GM23338 (cell line): Measurements from ENCODE around the gene SRSF9. TPM values are rescaled to one million over a fixed set of nuclear protein-coding genes. Genes with fewer than 3 reads are reported as not detected.

ENCODE experiments used
- ATAC-seq: fragments of 200-7000 bp; cut with Tn5 transposase; 3 replicates; pipeline ENCODE4 v1.9.1; 2020
- DNase-seq: peaks from one replicate; pipeline ENCODE4 v3.0.0-alpha.2; 2015; ENCODE audit warnings: low spot score
- H2AFZ ChIP-seq: fragments of 200-600 bp; sonication (generic); 2 replicates; pipeline ENCODE4 v1.8.0; 2016; ENCODE audit warnings: antibody characterized with exemption, mild to moderate bottlenecking, moderate library complexity
- H3F3A ChIP-seq: fragments of 200-600 bp; sonication (generic); replicated peaks from 2 replicates; pipeline ENCODE4 v1.8.0; 2017; ENCODE audit warnings: antibody characterized with exemption, mixed run types, low read depth
- H3K27ac ChIP-seq: fragments of 200-600 bp; sonication (generic); 2 replicates; pipeline ENCODE4 v1.6.1; 2016; ENCODE audit warnings: low read depth
- H3K27me3 ChIP-seq: fragments of 200-600 bp; sonication (generic); 2 replicates; pipeline ENCODE4 v1.8.0; 2016; ENCODE audit warnings: mild to moderate bottlenecking, mixed run types, moderate library complexity; ENCODE audit not compliant: insufficient read depth
- H3K36me3 ChIP-seq: fragments of 200-600 bp; sonication (generic); 2 replicates; pipeline ENCODE4 v1.8.0; 2016; ENCODE audit warnings: mild to moderate bottlenecking; ENCODE audit not compliant: insufficient read depth
- H3K4me1 ChIP-seq: fragments of 200-600 bp; sonication (generic); 2 replicates; pipeline ENCODE4 v1.8.0; 2016; ENCODE audit warnings: mild to moderate bottlenecking, moderate library complexity; ENCODE audit not compliant: insufficient read depth
- H3K4me2 ChIP-seq: fragments of 200-600 bp; sonication (generic); 2 replicates; pipeline ENCODE4 v1.7.1; 2017; ENCODE audit warnings: mixed run types
- H3K4me3 ChIP-seq: fragments of 200-600 bp; sonication (generic); 2 replicates; pipeline ENCODE4 v1.6.1; 2016; ENCODE audit warnings: mixed run types
- H3K79me2 ChIP-seq: fragments of 200-600 bp; sonication (generic); replicated peaks from 2 replicates; pipeline ENCODE4 v1.8.0; 2017; ENCODE audit warnings: mild to moderate bottlenecking; ENCODE audit not compliant: insufficient read depth
- H3K9me2 ChIP-seq: fragments of 200-600 bp; sonication (generic); 2 replicates; pipeline ENCODE4 v1.8.0; 2017; ENCODE audit not compliant: insufficient read depth
- H4K20me1 ChIP-seq: fragments of 200-600 bp; sonication (generic); replicated peaks from 2 replicates; pipeline ENCODE4 v1.8.0; 2017; ENCODE audit warnings: mild to moderate bottlenecking; ENCODE audit not compliant: insufficient read depth
- H3K27ac Mint-ChIP-seq: 2 replicates; pipeline ENCODE4 v1.8.0; 2020; ENCODE audit warnings: inconsistent platforms, mild to moderate bottlenecking, moderate library complexity, mixed read lengths
- H3K27me3 Mint-ChIP-seq: 3 replicates; pipeline ENCODE4 v1.8.0; 2022; ENCODE audit warnings: low read depth, mild to moderate bottlenecking, moderate library complexity, mixed read lengths, inconsistent platforms; ENCODE audit not compliant: insufficient read depth, poor library complexity
- H3K36me3 Mint-ChIP-seq: 3 replicates; pipeline ENCODE4 v1.8.0; 2021; ENCODE audit warnings: low read depth, mild to moderate bottlenecking, inconsistent platforms, moderate library complexity, mixed read lengths
- H3K4me1 Mint-ChIP-seq: 3 replicates; pipeline ENCODE4 v1.8.0; 2020; ENCODE audit warnings: mild to moderate bottlenecking, inconsistent platforms, mixed read lengths
- H3K4me3 Mint-ChIP-seq: 3 replicates; pipeline ENCODE4 v1.8.0; 2021; ENCODE audit warnings: moderate library complexity, mild to moderate bottlenecking, inconsistent platforms, mixed read lengths
- H3K9me3 Mint-ChIP-seq: 3 replicates; pipeline ENCODE4 v1.8.0; 2020; ENCODE audit warnings: moderate library complexity, mild to moderate bottlenecking, inconsistent platforms, mixed read lengths
- CREB1 ChIP-seq: fragments of 250-450 bp; sonication (Bioruptor Pico); IDR thresholded peaks from 2 replicates; pipeline ENCODE4 v1.5.0; 2020; ENCODE audit warnings: low read depth, mild to moderate bottlenecking, moderate library complexity
- EZH2 ChIP-seq: fragments of 200-600 bp; sonication (generic); IDR thresholded peaks from one replicate; pipeline ENCODE4 v1.8.0; 2017; ENCODE audit warnings: antibody characterized with exemption, mild to moderate bottlenecking, low read depth; ENCODE audit not compliant: unreplicated experiment
- EZH2phosphoT487 ChIP-seq: fragments of 200-600 bp; sonication (generic); IDR thresholded peaks from one replicate; pipeline ENCODE4 v1.8.1; 2018; ENCODE audit warnings: antibody characterized with exemption; ENCODE audit not compliant: unreplicated experiment
- JUNB ChIP-seq: IDR thresholded peaks from one replicate; pipeline ENCODE4 v1.6.1; 2016; ENCODE audit warnings: antibody characterized with exemption; ENCODE audit not compliant: unreplicated experiment
- NANOG ChIP-seq: IDR thresholded peaks from 2 replicates; pipeline ENCODE4 v1.6.1; 2016; ENCODE audit warnings: antibody characterized with exemption, borderline replicate concordance
- STAT1 ChIP-seq: IDR thresholded peaks from one replicate; pipeline ENCODE4 v1.6.1; 2016; ENCODE audit warnings: antibody characterized with exemption; ENCODE audit not compliant: unreplicated experiment
- ZNF114 ChIP-seq: fragments of 250-450 bp; sonication (Bioruptor Pico); IDR thresholded peaks from 2 replicates; pipeline ENCODE4 v1.5.0; 2020; ENCODE audit warnings: mild to moderate bottlenecking, moderate library complexity
- ZNF331 ChIP-seq: fragments of 250-450 bp; sonication (Bioruptor Pico); IDR thresholded peaks from 2 replicates; pipeline ENCODE4 v1.5.0; 2020; ENCODE audit warnings: low read depth, mild to moderate bottlenecking, moderate library complexity
- polyA plus RNA-seq: library from polyadenylated mRNA; unstranded; fragments of >200 nt; fragmentation: Nextera tagmentation; extraction: Ambion mirVana; gene quantifications from 2 replicates; pipeline ENCODE4 v1.2.1, GENCODE V29; 2016
- total RNA-seq: library from RNA; depleted of rRNA; stranded (reverse); fragments of >200 nt; shearing (Covaris generic); gene quantifications from 2 replicates; pipeline ENCODE4 v1.2.3, GENCODE V29; 2014
- TF ChIP-seq, protein P1 (sequence below), 2 experiments: fragments of 200-600 bp in 1 of 2; sonication (generic) in 1 of 2; conservative IDR thresholded peaks; 2 replicates each; pipeline versions ENCODE4 v1.5.1 to v1.6.1; 2016 to 2017; ENCODE audit warnings: antibody characterized with exemption in 2 of 2, low read depth in 2 of 2, mild to moderate bottlenecking in 2 of 2, moderate library complexity in 1 of 2
- TF ChIP-seq, protein P2 (sequence below): IDR thresholded peaks from one replicate; pipeline ENCODE4 v1.6.1; 2018; ENCODE audit warnings: antibody characterized with exemption; ENCODE audit not compliant: unreplicated experiment

Gene SRSF9
- total and polyA plus RNA-seq, 2 experiments from 2014 or later = 250 to 481 TPM

DNA sequence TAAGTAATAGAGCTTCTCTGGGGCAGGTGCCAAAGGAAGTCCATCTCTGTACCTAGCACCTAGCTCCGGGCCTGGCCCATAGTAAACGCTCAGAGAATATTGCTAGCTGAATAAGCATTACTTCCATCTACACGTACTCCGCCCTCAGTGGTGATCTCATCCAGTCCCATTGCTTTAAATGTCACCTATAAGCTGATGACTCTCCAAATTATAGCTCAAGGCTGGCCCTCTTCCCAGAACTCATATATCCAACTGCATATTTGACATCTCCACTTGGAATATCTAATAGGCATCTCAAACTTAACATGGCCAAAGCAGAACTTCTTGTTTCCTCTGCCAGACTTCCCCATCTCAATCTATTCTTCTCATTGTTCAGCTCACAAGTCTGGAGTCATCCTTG, 19.5 kb upstream of the SRSF9 start:
- Histone ChIP-seq H3F3A (no peaks in the 10 kb centered on the region), H3K36me3 (no peaks in the 10 kb centered on the region), H3K9me2 (no peaks in the 10 kb centered on the region), H3K27me3 (no peaks in the 10 kb centered on the region), H3K27ac (no peak overlapping the region), H3K79me2 (no peaks in the 10 kb centered on the region), H3K4me2 (no peak overlapping the region), H3K4me3 (no peak overlapping the region), H3K4me1 (no peaks in the 10 kb centered on the region), H2AFZ (no peak overlapping the region), H4K20me1 (no peaks in the 10 kb centered on the region)
- TF ChIP-seq EZH2phosphoT487 (no peak), CREB1 (CRISPR knock-in tag) (no peak), STAT1 (no peak), JUNB (no peak), NANOG (no peak), ZNF114 (CRISPR knock-in tag) (no peak), ZNF331 (CRISPR knock-in tag) (no peak), EZH2 (no peak)
- TF ChIP-seq, protein P1, sequence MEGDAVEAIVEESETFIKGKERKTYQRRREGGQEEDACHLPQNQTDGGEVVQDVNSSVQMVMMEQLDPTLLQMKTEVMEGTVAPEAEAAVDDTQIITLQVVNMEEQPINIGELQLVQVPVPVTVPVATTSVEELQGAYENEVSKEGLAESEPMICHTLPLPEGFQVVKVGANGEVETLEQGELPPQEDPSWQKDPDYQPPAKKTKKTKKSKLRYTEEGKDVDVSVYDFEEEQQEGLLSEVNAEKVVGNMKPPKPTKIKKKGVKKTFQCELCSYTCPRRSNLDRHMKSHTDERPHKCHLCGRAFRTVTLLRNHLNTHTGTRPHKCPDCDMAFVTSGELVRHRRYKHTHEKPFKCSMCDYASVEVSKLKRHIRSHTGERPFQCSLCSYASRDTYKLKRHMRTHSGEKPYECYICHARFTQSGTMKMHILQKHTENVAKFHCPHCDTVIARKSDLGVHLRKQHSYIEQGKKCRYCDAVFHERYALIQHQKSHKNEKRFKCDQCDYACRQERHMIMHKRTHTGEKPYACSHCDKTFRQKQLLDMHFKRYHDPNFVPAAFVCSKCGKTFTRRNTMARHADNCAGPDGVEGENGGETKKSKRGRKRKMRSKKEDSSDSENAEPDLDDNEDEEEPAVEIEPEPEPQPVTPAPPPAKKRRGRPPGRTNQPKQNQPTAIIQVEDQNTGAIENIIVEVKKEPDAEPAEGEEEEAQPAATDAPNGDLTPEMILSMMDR (conservative IDR thresholded peaks at IDR 0.05; ENCODE audit: low read depth in 2 of 2) = no peak
- H3K27me3 Mint-ChIP-seq = peaks cover 2% of the 10 kb centered on the region
- H3K9me3 Mint-ChIP-seq = no peaks in the 10 kb centered on the region
- no peak overlapping the region for H3K27ac Mint-ChIP-seq
- no peak overlapping the region for H3K4me3 Mint-ChIP-seq
- no peak for ATAC-seq
- no peak for DNase-seq
- H3K36me3 Mint-ChIP-seq = peaks cover 9% of the 10 kb centered on the region; the same call in 2 of the 3 replicates
- H3K4me1 Mint-ChIP-seq = no peaks in the 10 kb centered on the region

DNA sequence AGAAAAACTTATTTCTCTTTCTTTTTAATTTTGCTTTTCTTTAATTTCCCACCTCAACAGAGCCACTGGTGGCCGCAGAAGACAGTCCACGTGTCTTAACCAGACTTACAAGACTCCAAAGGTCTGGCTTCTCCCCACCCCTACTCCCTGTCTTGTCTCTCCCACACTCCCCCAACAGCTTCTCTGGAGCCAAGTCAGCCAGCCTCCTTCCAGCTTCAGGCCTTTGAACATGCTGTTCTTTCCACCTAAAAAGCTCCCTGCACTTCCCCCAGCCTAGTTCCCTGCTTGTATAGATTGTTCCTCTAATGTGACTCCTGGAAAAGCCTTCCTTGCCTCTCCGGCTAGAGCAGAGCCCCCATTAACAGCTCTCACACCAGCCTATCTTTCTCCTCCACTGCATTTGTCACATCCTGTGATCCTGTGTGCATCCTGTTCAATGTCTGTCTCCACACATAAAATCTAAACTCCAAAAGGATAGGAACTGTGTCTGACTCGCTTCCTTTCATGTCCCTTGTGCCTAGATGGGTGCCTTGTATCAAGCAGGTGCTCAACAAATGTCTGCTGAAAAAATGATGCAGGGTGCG, 18.6 kb upstream of the SRSF9 start:
- Mint-ChIP-seq H3K27ac (no peak overlapping the region; the same call in 1 of the 2 replicates), H3K36me3 (peaks cover 9% of the 10 kb centered on the region; the same call in 2 of the 3 replicates), H3K4me3 (no peak overlapping the region), H3K27me3 (peaks cover 2% of the 10 kb centered on the region), H3K9me3 (no peaks in the 10 kb centered on the region), H3K4me1 (no peaks in the 10 kb centered on the region)
- H3K27ac ChIP-seq = no peak overlapping the region
- H3K36me3 ChIP-seq = no peaks in the 10 kb centered on the region
- no peak overlapping the region for H3K4me3 ChIP-seq
- H3K27me3 ChIP-seq = no peaks in the 10 kb centered on the region
- ATAC-seq (no peak), DNase-seq (no peak)
- no peaks in the 10 kb centered on the region for H3F3A ChIP-seq
- no peaks in the 10 kb centered on the region for H3K9me2 ChIP-seq
- H3K4me1 ChIP-seq = no peaks in the 10 kb centered on the region
- H3K79me2 ChIP-seq = no peaks in the 10 kb centered on the region
- H4K20me1 ChIP-seq = no peaks in the 10 kb centered on the region
- no peak overlapping the region for H2AFZ ChIP-seq
- no peak overlapping the region for H3K4me2 ChIP-seq
- TF ChIP-seq, protein P2, sequence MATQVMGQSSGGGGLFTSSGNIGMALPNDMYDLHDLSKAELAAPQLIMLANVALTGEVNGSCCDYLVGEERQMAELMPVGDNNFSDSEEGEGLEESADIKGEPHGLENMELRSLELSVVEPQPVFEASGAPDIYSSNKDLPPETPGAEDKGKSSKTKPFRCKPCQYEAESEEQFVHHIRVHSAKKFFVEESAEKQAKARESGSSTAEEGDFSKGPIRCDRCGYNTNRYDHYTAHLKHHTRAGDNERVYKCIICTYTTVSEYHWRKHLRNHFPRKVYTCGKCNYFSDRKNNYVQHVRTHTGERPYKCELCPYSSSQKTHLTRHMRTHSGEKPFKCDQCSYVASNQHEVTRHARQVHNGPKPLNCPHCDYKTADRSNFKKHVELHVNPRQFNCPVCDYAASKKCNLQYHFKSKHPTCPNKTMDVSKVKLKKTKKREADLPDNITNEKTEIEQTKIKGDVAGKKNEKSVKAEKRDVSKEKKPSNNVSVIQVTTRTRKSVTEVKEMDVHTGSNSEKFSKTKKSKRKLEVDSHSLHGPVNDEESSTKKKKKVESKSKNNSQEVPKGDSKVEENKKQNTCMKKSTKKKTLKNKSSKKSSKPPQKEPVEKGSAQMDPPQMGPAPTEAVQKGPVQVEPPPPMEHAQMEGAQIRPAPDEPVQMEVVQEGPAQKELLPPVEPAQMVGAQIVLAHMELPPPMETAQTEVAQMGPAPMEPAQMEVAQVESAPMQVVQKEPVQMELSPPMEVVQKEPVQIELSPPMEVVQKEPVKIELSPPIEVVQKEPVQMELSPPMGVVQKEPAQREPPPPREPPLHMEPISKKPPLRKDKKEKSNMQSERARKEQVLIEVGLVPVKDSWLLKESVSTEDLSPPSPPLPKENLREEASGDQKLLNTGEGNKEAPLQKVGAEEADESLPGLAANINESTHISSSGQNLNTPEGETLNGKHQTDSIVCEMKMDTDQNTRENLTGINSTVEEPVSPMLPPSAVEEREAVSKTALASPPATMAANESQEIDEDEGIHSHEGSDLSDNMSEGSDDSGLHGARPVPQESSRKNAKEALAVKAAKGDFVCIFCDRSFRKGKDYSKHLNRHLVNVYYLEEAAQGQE = no peak
- no peak for TF ChIP-seq EZH2phosphoT487
- TF ChIP-seq, protein P1 (conservative IDR thresholded peaks at IDR 0.05; ENCODE audit: low read depth in 2 of 2) = no peak
- TF ChIP-seq STAT1 = no peak
- TF ChIP-seq CREB1 (CRISPR knock-in tag) = no peak
- no peak for TF ChIP-seq NANOG
- TF ChIP-seq JUNB = no peak
- no peak for TF ChIP-seq ZNF114 (CRISPR knock-in tag)
- TF ChIP-seq EZH2 = no peak
- TF ChIP-seq ZNF331 (CRISPR knock-in tag) = no peak
